ENCODE measurements around the gene RNF10. TPM values are rescaled to one million over a fixed set of nuclear protein-coding genes. Genes with fewer than 3 reads are reported as not detected.
A peak's percentile ranks its signal among the peaks of the same experiment; 100 is the strongest.

The RNF10 gene
- total RNA-seq, 4 donors from 2014 or later: 124 to 217 (median 167) TPM

DNA sequence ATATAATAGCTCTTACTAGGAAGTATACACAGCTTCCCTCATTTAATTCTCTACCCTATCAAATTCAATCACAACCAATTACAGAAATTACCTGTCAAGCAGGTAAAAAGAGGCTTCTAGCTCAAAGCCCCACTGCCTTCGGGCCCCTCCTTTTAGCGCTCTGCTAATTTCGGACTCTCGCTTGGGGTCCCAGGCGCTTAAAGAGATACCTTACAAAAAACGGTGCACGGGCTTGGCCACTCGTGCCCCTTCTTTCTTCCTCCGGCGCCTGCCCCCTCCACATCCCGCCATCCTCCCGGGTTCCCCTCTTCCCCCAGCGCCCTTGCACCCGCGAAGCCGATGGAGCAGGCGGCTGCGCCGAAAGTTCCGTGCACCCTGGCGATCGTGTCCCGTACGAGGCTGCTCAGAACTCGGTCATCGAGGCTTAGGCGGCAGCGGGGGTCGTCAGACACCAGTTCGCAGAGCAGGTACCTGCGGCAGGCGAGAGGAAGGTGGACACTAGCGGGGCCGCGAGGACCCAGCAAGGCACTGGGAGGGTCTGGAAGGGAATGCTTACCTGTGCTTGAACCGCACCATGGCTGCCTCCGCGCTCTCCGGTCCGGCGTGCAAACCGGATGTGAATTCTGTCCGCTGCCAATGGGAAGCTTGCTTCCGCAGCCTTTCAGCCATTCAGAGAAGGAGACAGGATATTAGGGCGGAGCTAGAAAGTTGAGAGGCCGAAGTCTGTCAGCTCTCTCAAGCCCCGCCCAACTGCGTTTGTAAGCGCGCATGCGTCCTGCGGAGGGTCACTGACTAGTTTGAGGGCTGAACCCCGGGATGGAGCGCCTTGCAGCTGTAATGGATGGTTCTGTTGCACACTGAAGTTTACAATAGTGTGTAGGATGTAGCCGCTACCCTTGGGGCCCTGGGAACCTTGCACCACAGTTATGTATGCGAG, 46.9 kb downstream of the RNF10 start, which contains the start of gene POP5:
POP5 (minus strand) TSS at position 616 of the 937 bp plus-strand sequence; CDS start at position 576, 40 bp downstream.
- ATAC-seq (ENCODE audit: low FRiP score) (peak; percentile 93), DNase-seq (ENCODE audit: low spot score) (peak; percentile 96)
- TF ChIP-seq, protein P1, sequence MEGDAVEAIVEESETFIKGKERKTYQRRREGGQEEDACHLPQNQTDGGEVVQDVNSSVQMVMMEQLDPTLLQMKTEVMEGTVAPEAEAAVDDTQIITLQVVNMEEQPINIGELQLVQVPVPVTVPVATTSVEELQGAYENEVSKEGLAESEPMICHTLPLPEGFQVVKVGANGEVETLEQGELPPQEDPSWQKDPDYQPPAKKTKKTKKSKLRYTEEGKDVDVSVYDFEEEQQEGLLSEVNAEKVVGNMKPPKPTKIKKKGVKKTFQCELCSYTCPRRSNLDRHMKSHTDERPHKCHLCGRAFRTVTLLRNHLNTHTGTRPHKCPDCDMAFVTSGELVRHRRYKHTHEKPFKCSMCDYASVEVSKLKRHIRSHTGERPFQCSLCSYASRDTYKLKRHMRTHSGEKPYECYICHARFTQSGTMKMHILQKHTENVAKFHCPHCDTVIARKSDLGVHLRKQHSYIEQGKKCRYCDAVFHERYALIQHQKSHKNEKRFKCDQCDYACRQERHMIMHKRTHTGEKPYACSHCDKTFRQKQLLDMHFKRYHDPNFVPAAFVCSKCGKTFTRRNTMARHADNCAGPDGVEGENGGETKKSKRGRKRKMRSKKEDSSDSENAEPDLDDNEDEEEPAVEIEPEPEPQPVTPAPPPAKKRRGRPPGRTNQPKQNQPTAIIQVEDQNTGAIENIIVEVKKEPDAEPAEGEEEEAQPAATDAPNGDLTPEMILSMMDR (IDR thresholded peaks at IDR 0.05): no peak

DNA sequence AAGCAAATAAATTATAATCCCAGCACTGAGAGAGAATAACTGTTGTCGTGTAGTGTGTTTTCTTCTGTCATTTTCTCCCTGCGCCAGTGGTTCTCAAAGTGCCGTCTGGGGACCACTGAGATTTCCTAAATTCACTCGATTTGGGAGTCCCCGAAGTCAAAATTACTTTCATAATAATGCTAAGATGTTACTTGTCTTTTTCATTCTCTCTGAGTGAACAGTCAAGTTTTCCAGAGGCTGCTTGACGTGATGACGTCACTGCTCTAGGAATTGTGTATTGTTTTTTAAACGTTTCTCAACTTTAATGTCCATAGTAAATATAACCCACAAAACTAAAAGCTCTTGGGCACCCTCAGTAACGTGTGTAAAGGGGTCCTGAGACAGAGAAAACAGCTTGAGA, 47.8 kb downstream of the RNF10 start:
- no peak for DNase-seq (ENCODE audit: low spot score)
- no peak for ATAC-seq (ENCODE audit: low FRiP score)
- TF ChIP-seq, protein P1 (IDR thresholded peaks at IDR 0.05): no peak

DNA sequence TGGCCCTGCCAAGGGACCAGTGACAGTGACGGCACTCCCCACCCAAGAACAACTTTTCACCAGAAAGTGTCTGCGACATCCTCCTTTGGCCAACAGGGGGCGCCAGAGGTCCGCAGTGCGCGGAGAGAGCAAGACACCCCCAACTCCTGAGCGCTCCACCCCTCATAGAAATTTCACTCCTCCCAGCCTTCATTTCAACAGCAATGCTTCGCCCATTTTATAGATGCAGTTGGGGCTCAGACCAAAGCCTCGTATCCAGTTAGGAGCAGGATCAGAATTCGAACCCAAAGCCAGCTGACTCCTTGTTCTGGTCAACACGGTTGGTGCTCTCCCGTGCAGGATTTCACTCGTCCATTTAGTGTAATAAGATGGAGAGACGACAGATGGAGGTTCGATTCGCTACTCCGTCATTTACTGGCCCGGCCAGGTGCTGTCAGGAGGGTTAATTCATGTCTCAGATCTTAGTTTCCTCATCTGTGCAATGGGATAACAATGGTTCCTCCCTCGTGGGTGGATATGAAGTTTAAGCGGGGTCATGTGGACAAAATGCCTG, 49.4 kb downstream of the RNF10 start:
- ATAC-seq (ENCODE audit: low FRiP score): no peak
- TF ChIP-seq, protein P1 (IDR thresholded peaks at IDR 0.05): peak in 2 of 3 donors; percentile 59 to 68
- peak; percentile 65 for DNase-seq (ENCODE audit: low spot score)

DNA sequence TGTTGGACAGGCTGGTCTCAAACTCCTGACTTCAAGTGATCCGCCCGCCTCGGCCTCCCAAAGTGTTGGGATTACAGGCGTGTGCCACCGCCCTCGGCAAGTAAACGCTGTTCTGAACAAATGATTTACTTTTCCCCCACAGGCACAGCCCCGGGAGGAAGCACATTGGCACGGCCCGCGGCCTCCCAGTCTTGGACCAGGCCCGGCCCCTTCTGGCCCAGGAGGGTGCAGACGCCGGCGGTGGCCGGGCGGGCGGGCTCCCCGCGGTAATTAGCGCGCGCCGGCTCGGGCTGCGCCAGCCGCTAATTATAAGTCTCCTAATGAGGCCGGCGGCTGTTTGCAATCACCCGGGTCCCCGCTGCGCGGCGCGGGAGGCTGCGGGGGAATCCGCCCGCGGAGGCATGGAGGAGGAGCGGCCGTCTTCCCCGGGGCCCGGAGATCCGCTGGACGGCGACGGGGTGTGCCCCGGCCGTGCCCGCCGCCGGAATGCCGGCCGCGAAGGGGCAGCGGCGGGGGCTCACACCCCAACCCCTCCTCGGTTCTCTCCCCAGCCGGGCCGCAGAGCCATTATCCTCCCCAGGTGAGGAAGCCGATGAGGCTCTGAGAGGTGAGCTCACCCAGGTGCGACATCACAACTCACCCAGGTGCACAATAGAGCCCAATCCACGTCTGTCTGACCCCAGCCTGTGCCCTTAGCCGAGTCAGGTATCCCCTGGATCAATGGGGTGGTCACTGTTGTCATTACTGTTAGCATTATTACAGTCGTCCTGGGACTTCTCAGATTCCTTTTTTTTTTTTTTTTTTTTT, 50.4 kb downstream of the RNF10 start:
- DNase-seq (ENCODE audit: low spot score) (no peak), ATAC-seq (ENCODE audit: low FRiP score) (peak; percentile 10)
- TF ChIP-seq, protein P1 (IDR thresholded peaks at IDR 0.05): no peak

DNA sequence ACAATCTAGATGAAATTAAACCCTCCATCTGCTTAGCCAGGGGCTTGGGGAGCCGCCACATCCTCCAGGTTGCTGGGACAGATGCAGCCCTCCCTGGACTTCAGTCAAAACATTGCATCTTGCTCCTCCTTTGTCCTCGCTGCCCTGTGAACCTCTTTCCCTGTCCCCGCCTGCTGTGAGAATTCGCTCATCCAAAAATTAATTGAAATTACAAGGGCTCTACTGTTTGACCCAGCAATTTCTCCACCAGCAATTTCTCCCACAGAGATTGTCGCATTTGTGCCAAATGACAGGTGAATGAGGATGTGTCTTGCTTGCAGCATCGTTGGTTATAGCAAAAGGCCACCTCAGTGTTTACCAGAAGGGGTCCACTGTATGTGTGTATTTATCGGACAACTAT, 52.0 kb downstream of the RNF10 start:
- no peak for ATAC-seq (ENCODE audit: low FRiP score)
- no peak for DNase-seq (ENCODE audit: low spot score)
- TF ChIP-seq, protein P1 (IDR thresholded peaks at IDR 0.05): no peak

DNA sequence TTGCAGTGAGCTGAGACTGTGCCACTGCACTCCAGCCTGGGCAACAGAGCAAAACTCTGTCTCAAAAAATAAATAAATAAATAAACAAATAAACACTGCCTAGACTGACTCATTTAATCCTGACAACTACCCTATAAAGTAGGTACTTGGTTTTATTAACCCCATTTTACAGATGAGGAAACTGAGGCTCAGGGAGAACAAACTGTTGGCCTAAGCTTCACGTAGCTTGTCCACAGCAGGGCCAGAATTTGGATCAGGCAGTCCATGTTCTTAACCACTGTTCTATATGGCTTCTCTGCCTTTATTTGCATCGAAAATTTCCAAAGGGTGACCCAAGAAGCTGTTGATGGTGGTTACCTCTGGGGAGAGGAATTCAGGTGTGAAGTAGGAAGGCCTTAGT, 52.7 kb downstream of the RNF10 start:
- ATAC-seq (ENCODE audit: low FRiP score) (no peak), DNase-seq (ENCODE audit: low spot score) (no peak)
- TF ChIP-seq, protein P1 (IDR thresholded peaks at IDR 0.05): no peak
